Measurements from ENCODE around the gene CATSPERE. TPM values are rescaled to one million over a fixed set of nuclear protein-coding genes. Genes with fewer than 3 reads are reported as not detected.
"Not testable (repeated sequence)": the region's sequence is repeated elsewhere in the genome, so short reads cannot be mapped to it uniquely, and the experiment has no call there.

CATSPERE gene
- total RNA-seq, 1 donor from 2014 or later: 1.1 TPM

DNA sequence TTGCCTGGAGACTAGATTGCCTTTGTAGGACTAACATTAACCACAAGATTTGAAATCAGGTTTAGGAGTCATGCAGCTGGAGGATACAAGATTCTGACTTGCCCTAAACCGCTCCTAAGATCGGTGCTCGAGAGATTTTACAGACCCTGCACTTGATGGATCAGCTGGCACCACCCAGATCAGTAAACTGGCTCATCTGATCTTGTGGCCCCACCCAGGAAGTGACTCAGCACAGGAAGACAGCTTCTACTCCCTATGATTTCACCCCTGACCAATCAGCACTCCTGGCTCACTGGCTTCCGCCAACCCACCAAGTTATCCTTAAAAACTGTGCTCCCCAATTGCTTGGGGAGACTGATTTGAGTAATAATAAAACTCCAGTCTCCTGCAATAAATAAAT is 876 bp upstream of the CATSPERE start:
- TF ChIP-seq, protein P1, sequence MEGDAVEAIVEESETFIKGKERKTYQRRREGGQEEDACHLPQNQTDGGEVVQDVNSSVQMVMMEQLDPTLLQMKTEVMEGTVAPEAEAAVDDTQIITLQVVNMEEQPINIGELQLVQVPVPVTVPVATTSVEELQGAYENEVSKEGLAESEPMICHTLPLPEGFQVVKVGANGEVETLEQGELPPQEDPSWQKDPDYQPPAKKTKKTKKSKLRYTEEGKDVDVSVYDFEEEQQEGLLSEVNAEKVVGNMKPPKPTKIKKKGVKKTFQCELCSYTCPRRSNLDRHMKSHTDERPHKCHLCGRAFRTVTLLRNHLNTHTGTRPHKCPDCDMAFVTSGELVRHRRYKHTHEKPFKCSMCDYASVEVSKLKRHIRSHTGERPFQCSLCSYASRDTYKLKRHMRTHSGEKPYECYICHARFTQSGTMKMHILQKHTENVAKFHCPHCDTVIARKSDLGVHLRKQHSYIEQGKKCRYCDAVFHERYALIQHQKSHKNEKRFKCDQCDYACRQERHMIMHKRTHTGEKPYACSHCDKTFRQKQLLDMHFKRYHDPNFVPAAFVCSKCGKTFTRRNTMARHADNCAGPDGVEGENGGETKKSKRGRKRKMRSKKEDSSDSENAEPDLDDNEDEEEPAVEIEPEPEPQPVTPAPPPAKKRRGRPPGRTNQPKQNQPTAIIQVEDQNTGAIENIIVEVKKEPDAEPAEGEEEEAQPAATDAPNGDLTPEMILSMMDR (IDR thresholded peaks at IDR 0.05; ENCODE audit: unreplicated experiment): no peak
- peaks cover 2% of the 10 kb centered on the region for H3K4me1 Mint-ChIP-seq (ENCODE audit: unreplicated experiment)
- H3K27me3 Mint-ChIP-seq (ENCODE audit: unreplicated experiment): peaks cover 1% of the 10 kb centered on the region
- H3K4me3 Mint-ChIP-seq (ENCODE audit: unreplicated experiment): peak overlapping the region; percentile 18
- no peaks in the 10 kb centered on the region for H3K9me3 Mint-ChIP-seq (ENCODE audit: unreplicated experiment)
- no peak overlapping the region for H3K27ac Mint-ChIP-seq (ENCODE audit: unreplicated experiment)
- no peak for DNase-seq (ENCODE audit: low spot score)
- peaks cover 19% of the 10 kb centered on the region for H3K36me3 Mint-ChIP-seq (ENCODE audit: low read depth, unreplicated experiment)

DNA sequence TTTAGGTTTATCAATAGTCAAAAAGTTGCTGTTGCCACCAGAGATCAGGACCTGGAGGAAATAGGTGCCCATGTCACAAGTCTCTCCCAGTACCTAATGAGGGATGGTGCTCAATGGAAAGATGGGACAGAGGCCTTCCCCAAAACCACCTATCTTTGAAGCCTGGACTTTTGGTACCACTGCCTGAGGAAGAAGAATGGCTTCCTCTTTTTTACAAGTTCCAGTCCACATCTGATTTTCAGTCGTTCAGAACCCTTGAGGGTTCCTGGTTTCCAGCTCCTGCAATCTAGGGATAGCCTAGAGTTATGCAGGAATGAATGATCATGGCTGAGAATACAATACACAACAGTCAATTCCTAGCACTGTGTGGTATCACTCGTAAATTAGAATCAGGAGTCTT is 5.7 kb downstream of the CATSPERE start:
- Mint-ChIP-seq H3K27me3 (ENCODE audit: unreplicated experiment) (no peaks in the 10 kb centered on the region), H3K36me3 (ENCODE audit: low read depth, unreplicated experiment) (no peaks in the 10 kb centered on the region), H3K4me1 (ENCODE audit: unreplicated experiment) (no peaks in the 10 kb centered on the region), H3K9me3 (ENCODE audit: unreplicated experiment) (no peaks in the 10 kb centered on the region), H3K27ac (ENCODE audit: unreplicated experiment) (no peak overlapping the region), H3K4me3 (ENCODE audit: unreplicated experiment) (no peak overlapping the region)
- TF ChIP-seq, protein P1 (IDR thresholded peaks at IDR 0.05; ENCODE audit: unreplicated experiment): no peak
- no peak for DNase-seq (ENCODE audit: low spot score)

DNA sequence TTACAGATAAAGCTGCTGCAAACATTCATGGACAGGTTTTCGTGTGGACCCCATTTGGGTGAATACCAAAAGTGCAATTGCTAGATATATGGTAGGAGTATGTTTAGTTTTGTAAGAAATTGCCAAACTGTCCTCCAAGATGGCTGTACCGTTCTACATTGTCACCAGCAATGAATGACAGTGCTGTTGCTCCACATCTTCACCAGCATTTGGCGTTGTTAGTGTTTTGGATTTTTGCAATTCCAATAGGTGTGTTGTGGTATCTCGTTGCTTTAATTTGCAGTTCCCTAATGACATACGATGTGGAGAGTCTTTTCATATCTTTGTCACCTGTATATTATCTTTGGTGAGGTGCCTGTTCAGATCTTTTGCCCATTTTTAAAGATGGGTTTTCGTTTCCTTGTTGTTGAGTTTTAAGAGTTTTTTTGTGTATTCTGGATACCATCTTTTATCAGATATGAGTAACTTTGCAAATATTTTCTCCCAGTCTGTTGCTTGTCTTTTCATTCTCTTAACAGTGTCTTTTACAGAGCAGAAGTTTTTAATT is 12.1 kb downstream of the CATSPERE start:
- no peaks in the 10 kb centered on the region for H3K9me3 Mint-ChIP-seq (ENCODE audit: unreplicated experiment)
- no peaks in the 10 kb centered on the region for H3K36me3 Mint-ChIP-seq (ENCODE audit: low read depth, unreplicated experiment)
- no peak for DNase-seq (ENCODE audit: low spot score)
- H3K27ac Mint-ChIP-seq (ENCODE audit: unreplicated experiment): no peak overlapping the region
- no peaks in the 10 kb centered on the region for H3K4me1 Mint-ChIP-seq (ENCODE audit: unreplicated experiment)
- H3K4me3 Mint-ChIP-seq (ENCODE audit: unreplicated experiment): no peak overlapping the region
- TF ChIP-seq, protein P1 (IDR thresholded peaks at IDR 0.05; ENCODE audit: unreplicated experiment): no peak
- H3K27me3 Mint-ChIP-seq (ENCODE audit: unreplicated experiment): no peaks in the 10 kb centered on the region

DNA sequence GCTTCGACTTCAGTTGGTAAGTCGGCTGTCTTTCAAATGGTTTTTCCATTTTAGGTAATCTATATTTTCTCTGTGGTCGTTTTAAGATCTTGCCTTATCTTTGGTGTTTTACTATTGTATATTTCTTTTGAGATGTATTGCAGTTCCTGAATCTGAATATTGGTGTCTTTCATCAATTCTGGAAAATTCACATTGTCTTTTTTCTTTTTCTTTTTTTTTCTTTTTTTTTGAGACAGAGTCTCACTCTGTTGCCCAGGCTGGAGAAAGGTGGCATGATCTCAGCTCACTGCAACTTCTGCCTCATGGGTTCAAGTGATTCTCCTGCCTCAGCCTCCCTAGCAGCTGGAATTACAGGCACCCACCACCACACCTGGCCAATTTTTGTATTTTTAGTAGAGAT is 23.9 kb downstream of the CATSPERE start:
- H3K36me3 Mint-ChIP-seq (ENCODE audit: low read depth, unreplicated experiment); H3K9me3 Mint-ChIP-seq (ENCODE audit: unreplicated experiment); DNase-seq (ENCODE audit: low spot score); H3K27ac Mint-ChIP-seq (ENCODE audit: unreplicated experiment); H3K4me3 Mint-ChIP-seq (ENCODE audit: unreplicated experiment); H3K4me1 Mint-ChIP-seq (ENCODE audit: unreplicated experiment); H3K27me3 Mint-ChIP-seq (ENCODE audit: unreplicated experiment): not testable (repeated sequence)

DNA sequence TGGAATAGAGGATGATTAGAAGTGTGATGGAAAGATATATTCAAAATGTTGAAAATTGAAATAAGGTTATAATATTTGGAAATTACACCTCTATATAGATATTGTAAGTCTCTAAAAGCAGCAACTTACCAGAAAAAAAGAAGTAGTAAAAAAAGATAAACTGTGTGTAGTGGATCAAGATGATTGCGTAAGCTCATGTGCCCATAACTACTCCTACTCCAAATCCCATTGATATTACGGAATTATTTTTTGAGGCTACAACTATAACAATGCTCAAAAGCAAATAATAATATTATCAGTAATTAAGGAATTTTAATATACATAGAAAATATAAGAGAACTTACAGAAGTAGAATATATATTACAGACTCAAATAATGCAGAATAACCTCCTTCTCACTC is 33.6 kb downstream of the CATSPERE start:
- no peaks in the 10 kb centered on the region for H3K36me3 Mint-ChIP-seq (ENCODE audit: low read depth, unreplicated experiment)
- DNase-seq (ENCODE audit: low spot score): no peak
- H3K4me1 Mint-ChIP-seq (ENCODE audit: unreplicated experiment): no peaks in the 10 kb centered on the region
- TF ChIP-seq, protein P1 (IDR thresholded peaks at IDR 0.05; ENCODE audit: unreplicated experiment): no peak
- H3K27me3 Mint-ChIP-seq (ENCODE audit: unreplicated experiment): peaks cover under 1% of the 10 kb centered on the region
- H3K4me3 Mint-ChIP-seq (ENCODE audit: unreplicated experiment): no peak overlapping the region
- H3K9me3 Mint-ChIP-seq (ENCODE audit: unreplicated experiment): no peaks in the 10 kb centered on the region
- no peak overlapping the region for H3K27ac Mint-ChIP-seq (ENCODE audit: unreplicated experiment)

Measured in endothelial cell (in vitro differentiated cells).